Loucy (cell line): ENCODE measurements around the gene RRAS.

Experiments
- EZH2phosphoT487 ChIP-seq: fragments of 200-600 bp; IDR thresholded peaks from 2 replicates; pipeline ENCODE4 v1.6.1; 2018; ENCODE audit warnings: antibody characterized with exemption, mild to moderate bottlenecking, moderate library complexity, borderline replicate concordance
- TF ChIP-seq, protein P1 (sequence below): fragments of 200-600 bp; sonication (generic); conservative IDR thresholded peaks from 2 replicates; pipeline ENCODE4 v1.5.1; 2014; ENCODE audit warnings: mild to moderate bottlenecking, antibody characterized with exemption, low read length

DNA sequence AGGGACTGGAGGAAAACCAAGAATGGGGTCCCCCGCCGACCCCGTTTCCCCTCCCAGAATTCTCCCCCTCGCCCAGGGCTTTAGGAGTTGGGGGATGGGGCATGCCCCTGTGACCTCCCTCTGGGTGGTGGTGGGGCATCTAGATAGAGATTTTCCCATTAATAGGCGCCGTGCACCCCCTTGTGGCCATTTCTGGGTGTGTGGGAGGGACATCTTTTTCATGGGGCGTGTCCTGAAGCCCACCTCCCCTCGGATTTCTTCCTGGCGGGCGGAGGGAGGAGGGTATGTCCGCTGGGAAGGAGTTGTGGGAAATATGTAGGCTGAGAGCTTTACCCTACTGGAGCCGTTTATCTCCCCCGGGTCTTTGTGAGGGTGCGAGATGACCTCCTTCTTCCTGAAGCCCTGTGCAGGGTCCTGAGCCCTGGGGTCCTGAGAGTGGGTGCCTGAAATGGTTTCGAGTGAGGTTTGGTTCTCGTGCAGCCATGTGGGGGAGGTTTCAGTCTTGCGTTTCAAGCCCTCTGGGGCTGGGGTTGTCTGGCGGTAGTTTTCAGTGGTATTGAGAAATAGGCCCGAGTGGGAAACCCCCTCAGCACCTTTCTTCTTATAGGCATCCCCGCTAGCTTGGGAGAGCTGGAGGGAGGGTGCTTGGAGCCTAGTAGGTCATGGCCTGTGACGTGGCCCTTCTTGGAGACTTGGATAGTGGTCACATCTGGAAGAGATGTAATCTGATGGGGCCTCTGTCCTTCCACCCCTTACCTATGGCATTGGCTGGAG lies 38.1 kb upstream of the RRAS start:
- TF ChIP-seq, protein P1, sequence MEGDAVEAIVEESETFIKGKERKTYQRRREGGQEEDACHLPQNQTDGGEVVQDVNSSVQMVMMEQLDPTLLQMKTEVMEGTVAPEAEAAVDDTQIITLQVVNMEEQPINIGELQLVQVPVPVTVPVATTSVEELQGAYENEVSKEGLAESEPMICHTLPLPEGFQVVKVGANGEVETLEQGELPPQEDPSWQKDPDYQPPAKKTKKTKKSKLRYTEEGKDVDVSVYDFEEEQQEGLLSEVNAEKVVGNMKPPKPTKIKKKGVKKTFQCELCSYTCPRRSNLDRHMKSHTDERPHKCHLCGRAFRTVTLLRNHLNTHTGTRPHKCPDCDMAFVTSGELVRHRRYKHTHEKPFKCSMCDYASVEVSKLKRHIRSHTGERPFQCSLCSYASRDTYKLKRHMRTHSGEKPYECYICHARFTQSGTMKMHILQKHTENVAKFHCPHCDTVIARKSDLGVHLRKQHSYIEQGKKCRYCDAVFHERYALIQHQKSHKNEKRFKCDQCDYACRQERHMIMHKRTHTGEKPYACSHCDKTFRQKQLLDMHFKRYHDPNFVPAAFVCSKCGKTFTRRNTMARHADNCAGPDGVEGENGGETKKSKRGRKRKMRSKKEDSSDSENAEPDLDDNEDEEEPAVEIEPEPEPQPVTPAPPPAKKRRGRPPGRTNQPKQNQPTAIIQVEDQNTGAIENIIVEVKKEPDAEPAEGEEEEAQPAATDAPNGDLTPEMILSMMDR: peak; percentile 79
- no peak for TF ChIP-seq EZH2phosphoT487
